ENCODE measurements around the gene GYG2. TPM values are rescaled to one million over a fixed set of nuclear protein-coding genes. Genes with fewer than 3 reads are reported as not detected.

GYG2 gene
- total RNA-seq, 2 experiments from 2014 or later = not detected

DNA sequence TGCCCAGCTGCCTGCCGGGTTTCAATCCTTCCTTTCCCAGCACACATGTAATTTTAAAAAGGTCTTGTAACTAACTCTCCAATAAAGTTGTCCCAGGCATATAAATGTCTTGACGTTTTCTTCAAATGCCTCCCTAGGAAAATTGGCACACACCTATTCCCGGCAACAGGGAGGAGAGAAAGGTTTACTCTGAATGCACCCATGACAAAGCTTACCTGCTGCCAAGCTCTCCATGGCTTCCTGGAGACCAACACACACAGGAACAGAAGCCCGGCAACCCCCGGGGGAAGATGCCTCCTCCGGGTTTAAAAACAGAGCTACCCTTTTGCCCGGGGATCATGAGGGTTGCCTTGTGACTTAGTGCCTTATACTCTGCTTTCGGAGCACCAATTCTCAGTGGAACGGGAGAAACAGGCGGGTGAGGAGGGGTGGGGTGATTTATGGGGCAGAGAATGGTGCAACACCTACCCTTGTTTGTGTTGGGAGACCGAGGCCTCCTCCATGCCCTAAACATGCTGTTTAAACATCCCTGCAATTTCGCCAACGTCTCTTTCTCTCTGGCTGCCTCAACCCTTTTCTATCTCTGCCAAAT is 4.8 kb upstream of the GYG2 start:
- POLR2A ChIA-PET = no interaction called here
- intact Hi-C loops (cut with micrococcal nuclease) = no loop called here
- H3K36me3 Mint-ChIP-seq = no peaks in the 10 kb centered on the region
- no peak overlapping the region for H3K27ac Mint-ChIP-seq
- no peak for DNase-seq
- H3K9me3 Mint-ChIP-seq = no peaks in the 10 kb centered on the region
- CTCF ChIA-PET = no interaction called here
- H3K4me3 Mint-ChIP-seq = no peak overlapping the region
- peaks cover 2% of the 10 kb centered on the region for H3K27me3 Mint-ChIP-seq
- peaks cover 2% of the 10 kb centered on the region for H3K4me1 Mint-ChIP-seq (ENCODE audit: low read depth)

DNA sequence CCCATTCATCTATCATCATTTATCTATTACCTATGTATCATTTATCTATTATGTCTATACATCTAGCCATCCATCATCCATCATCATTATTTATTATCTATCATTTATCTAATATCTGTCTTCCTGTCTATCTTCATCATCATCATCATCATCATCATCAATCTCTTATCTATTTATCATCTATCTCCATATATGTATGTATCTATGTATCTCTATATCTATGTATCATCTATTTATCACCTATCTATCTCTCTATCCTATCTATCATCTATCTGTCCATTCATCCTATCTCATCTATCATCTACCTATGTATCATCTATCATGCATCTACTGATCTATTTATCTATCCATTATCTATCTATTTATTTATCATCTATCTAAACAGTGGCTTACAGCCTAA is 3.8 kb upstream of the GYG2 start:
- H3K27ac Mint-ChIP-seq = no peak overlapping the region
- no peak for DNase-seq

GRCh38 chrX:2828959-2829411 is 255 bp downstream of the GYG2 start:
- Mint-ChIP-seq H3K4me3 (no peak overlapping the region), H3K36me3 (no peaks in the 10 kb centered on the region), H3K27me3 (peaks cover 11% of the 10 kb centered on the region), H3K9me3 (no peaks in the 10 kb centered on the region), H3K4me1 (ENCODE audit: low read depth) (no peaks in the 10 kb centered on the region), H3K27ac (no peak overlapping the region)
- no peak for DNase-seq
- intact Hi-C loops (cut with micrococcal nuclease) = no loop called here
- ChIA-PET POLR2A (no interaction called here), CTCF (no interaction called here)

More for the DNA sequence above, 3.8 kb upstream of the GYG2 start:
- intact Hi-C loops (cut with micrococcal nuclease) = no loop called here
- Mint-ChIP-seq H3K9me3 (no peaks in the 10 kb centered on the region), H3K4me1 (ENCODE audit: low read depth) (peaks cover 2% of the 10 kb centered on the region), H3K4me3 (no peak overlapping the region), H3K27me3 (peaks cover 2% of the 10 kb centered on the region), H3K36me3 (no peaks in the 10 kb centered on the region)
- CTCF ChIA-PET = no interaction called here
- POLR2A ChIA-PET = no interaction called here

DNA sequence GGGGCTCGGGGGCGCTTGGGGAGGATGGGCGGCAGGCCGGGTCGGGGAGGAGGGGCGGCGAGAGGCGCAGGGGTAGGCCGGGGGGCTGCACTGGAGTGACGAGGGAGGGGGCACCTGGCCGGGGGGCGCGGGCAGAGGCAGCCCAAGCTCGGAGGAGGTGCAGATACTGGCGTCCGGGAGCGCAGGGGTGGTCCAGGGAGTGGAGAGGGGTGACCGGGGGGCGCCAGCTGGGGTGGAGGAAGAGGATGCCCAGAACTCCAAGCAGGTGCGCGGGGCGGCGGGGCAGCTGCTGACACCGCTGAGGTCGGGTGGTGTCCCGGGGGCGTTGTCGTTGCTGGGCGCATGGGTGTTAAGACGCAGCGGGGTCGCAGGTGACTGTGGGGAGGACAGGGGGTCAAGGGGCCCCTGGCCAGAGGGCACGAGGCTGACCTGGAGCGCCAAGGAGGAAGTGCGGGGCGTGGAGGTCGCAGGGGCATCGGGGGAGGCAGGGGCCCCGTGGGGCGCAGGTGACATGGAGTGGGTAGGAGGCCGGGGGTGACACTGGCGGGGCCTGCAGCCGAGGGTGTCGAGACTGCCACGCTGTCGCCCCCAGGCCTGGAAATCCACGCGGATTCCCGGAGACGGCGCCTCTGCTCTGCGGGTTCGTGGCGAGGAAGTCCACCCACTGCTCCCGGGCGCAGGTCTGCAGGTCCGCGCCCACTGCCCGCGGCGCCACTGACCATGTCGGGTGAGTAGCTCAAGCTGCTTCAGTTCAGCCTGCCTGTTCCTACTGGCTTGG is 928 bp downstream of the GYG2 start:
- intact Hi-C loops (cut with micrococcal nuclease) = no loop called here
- H3K9me3 Mint-ChIP-seq = no peaks in the 10 kb centered on the region
- no peak overlapping the region for H3K27ac Mint-ChIP-seq
- no peaks in the 10 kb centered on the region for H3K4me1 Mint-ChIP-seq (ENCODE audit: low read depth)
- peaks cover 9% of the 10 kb centered on the region for H3K27me3 Mint-ChIP-seq
- CTCF ChIA-PET = interaction anchor here (1.2 kb wide), 1 partner anchor 10 kb away, joined by 3 read pairs; no protein-coding TSS in a partner anchor
- no peaks in the 10 kb centered on the region for H3K36me3 Mint-ChIP-seq
- H3K4me3 Mint-ChIP-seq = no peak overlapping the region
- no peak for DNase-seq
- POLR2A ChIA-PET = no interaction called here

GRCh38 chrX:2831471-2832228 is 2.9 kb downstream of the GYG2 start:
- H3K4me3 Mint-ChIP-seq = no peak overlapping the region
- H3K9me3 Mint-ChIP-seq = no peaks in the 10 kb centered on the region
- H3K27ac Mint-ChIP-seq = no peak overlapping the region
- H3K4me1 Mint-ChIP-seq (ENCODE audit: low read depth) = no peaks in the 10 kb centered on the region
- CTCF ChIA-PET = no interaction called here
- POLR2A ChIA-PET = no interaction called here
- no peaks in the 10 kb centered on the region for H3K36me3 Mint-ChIP-seq
- peaks cover 14% of the 10 kb centered on the region for H3K27me3 Mint-ChIP-seq
- DNase-seq = no peak
- intact Hi-C loops (cut with micrococcal nuclease) = no loop called here

GRCh38 chrX:2837961-2838360 is 9.2 kb downstream of the GYG2 start:
- CTCF ChIA-PET = no interaction called here
- H3K27ac Mint-ChIP-seq = no peak overlapping the region
- H3K27me3 Mint-ChIP-seq = peaks cover 8% of the 10 kb centered on the region
- H3K9me3 Mint-ChIP-seq = peaks cover 15% of the 10 kb centered on the region
- DNase-seq = no peak
- no peaks in the 10 kb centered on the region for H3K36me3 Mint-ChIP-seq
- H3K4me1 Mint-ChIP-seq (ENCODE audit: low read depth) = no peaks in the 10 kb centered on the region
- POLR2A ChIA-PET = no interaction called here
- intact Hi-C loops (cut with micrococcal nuclease) = no loop called here
- no peak overlapping the region for H3K4me3 Mint-ChIP-seq

DNA sequence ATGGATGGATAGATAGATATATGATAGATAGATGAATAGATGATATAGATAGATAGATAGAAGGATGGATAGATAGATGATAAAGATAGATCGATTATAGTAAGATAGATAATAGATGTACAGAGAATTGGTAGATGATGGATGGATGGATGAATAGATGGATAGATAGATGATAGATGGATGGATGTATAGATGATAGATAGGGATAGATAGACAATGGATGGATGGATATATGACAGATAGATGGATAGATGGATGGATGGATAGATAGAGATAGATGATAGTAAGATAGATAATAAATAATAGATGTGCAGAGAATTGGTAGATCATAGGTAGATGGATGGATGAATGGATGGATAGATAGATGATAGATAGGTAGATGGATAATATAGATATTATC is 12.2 kb downstream of the GYG2 start:
- H3K27me3 Mint-ChIP-seq = peaks cover 4% of the 10 kb centered on the region
- H3K9me3 Mint-ChIP-seq = peaks cover 15% of the 10 kb centered on the region
- ChIA-PET POLR2A (no interaction called here), CTCF (no interaction called here)
- H3K36me3 Mint-ChIP-seq = no peaks in the 10 kb centered on the region
- H3K4me1 Mint-ChIP-seq (ENCODE audit: low read depth) = no peaks in the 10 kb centered on the region
- no peak for DNase-seq
- no peak overlapping the region for H3K27ac Mint-ChIP-seq
- no peak overlapping the region for H3K4me3 Mint-ChIP-seq
- intact Hi-C loops (cut with micrococcal nuclease) = no loop called here

- Mint-ChIP-seq H3K27me3 (peaks cover 4% of the 10 kb centered on the region), H3K9me3 (peaks cover 15% of the 10 kb centered on the region), H3K27ac (no peak overlapping the region), H3K4me3 (no peak overlapping the region), H3K36me3 (no peaks in the 10 kb centered on the region), H3K4me1 (ENCODE audit: low read depth) (no peaks in the 10 kb centered on the region)
- ChIA-PET CTCF (no interaction called here), POLR2A (no interaction called here)
- no peak for DNase-seq
- intact Hi-C loops (cut with micrococcal nuclease) = no loop called here
These were observed 12.8 kb downstream of the GYG2 start for GRCh38 chrX:2841537-2841936.

DNA sequence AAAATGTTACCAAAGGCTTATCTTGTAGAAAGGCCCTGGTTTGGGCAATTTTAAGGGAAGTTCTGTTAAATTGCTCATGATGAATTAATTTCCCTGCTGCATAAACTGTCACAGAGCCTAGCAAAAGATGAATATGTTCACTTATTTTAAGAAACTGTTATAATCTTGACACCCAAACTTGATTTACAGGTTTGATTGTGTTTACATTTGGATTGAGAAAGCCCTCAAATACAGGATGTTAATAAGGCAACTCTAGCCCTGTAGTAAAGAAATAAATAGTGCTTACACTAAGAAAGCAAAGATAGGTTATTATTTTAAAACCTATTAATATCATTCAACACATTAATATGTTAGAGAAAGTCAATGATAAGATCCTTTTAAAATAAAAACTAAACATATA is 18.3 kb downstream of the GYG2 start:
- ChIA-PET POLR2A (no interaction called here), CTCF (no interaction called here)
- Mint-ChIP-seq H3K4me3 (no peak overlapping the region), H3K4me1 (ENCODE audit: low read depth) (no peaks in the 10 kb centered on the region), H3K9me3 (no peaks in the 10 kb centered on the region), H3K36me3 (no peaks in the 10 kb centered on the region), H3K27ac (no peak overlapping the region), H3K27me3 (no peaks in the 10 kb centered on the region)
- DNase-seq = no peak
- intact Hi-C loops (cut with micrococcal nuclease) = no loop called here

DNA sequence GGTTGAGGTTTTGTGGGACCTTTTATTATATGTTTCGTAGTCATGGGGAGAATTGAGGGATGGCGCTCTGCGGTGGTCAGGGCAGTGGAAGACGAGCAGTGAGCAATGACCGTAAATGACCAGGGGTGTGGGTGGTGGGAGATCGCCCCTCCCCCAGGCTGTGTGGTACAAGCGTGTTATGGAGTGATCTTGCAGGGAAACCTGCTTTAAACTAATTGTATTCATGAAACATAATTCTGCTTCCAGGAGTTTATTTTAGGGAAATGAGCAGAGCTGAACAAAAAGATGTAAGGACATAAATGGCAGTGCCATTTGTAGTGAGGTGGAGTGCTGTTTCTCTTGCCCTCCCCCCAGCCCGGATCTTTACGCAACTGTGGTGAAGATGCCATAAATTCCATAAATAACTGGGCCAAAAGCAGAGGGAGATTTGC is 20.2 kb downstream of the GYG2 start:
- intact Hi-C loops (cut with micrococcal nuclease) = no loop called here
- no peak overlapping the region for H3K27ac Mint-ChIP-seq

GRCh38 chrX:2854918-2855317 is 26.2 kb downstream of the GYG2 start:
- Mint-ChIP-seq H3K27ac (no peak overlapping the region), H3K27me3 (no peaks in the 10 kb centered on the region), H3K4me1 (ENCODE audit: low read depth) (no peaks in the 10 kb centered on the region), H3K36me3 (no peaks in the 10 kb centered on the region), H3K4me3 (no peak overlapping the region), H3K9me3 (no peaks in the 10 kb centered on the region)
- no peak for DNase-seq
- POLR2A ChIA-PET = no interaction called here
- intact Hi-C loops (cut with micrococcal nuclease) = no loop called here
- CTCF ChIA-PET = no interaction called here

More for the DNA sequence above, 20.2 kb downstream of the GYG2 start:
- Mint-ChIP-seq H3K27me3 (no peaks in the 10 kb centered on the region), H3K9me3 (no peaks in the 10 kb centered on the region), H3K4me1 (ENCODE audit: low read depth) (no peaks in the 10 kb centered on the region), H3K4me3 (no peak overlapping the region), H3K36me3 (no peaks in the 10 kb centered on the region)
- no peak for DNase-seq
- CTCF ChIA-PET = no interaction called here
- POLR2A ChIA-PET = no interaction called here

- H3K4me3 Mint-ChIP-seq = no peak overlapping the region
- H3K4me1 Mint-ChIP-seq (ENCODE audit: low read depth) = no peaks in the 10 kb centered on the region
- CTCF ChIA-PET = no interaction called here
- POLR2A ChIA-PET = no interaction called here
- no peak overlapping the region for H3K27ac Mint-ChIP-seq
- no peaks in the 10 kb centered on the region for H3K9me3 Mint-ChIP-seq
- intact Hi-C loops (cut with micrococcal nuclease) = no loop called here
- H3K36me3 Mint-ChIP-seq = no peaks in the 10 kb centered on the region
- DNase-seq = no peak
- no peaks in the 10 kb centered on the region for H3K27me3 Mint-ChIP-seq
These were observed 27.0 kb downstream of the GYG2 start for GRCh38 chrX:2855761-2856160.

GRCh38 chrX:2857566-2857965 is 28.8 kb downstream of the GYG2 start:
- no peaks in the 10 kb centered on the region for H3K4me1 Mint-ChIP-seq (ENCODE audit: low read depth)
- no peak for DNase-seq
- no peaks in the 10 kb centered on the region for H3K36me3 Mint-ChIP-seq
- ChIA-PET CTCF (no interaction called here), POLR2A (no interaction called here)
- intact Hi-C loops (cut with micrococcal nuclease) = no loop called here
- no peaks in the 10 kb centered on the region for H3K9me3 Mint-ChIP-seq
- no peaks in the 10 kb centered on the region for H3K27me3 Mint-ChIP-seq
- H3K4me3 Mint-ChIP-seq = no peak overlapping the region
- H3K27ac Mint-ChIP-seq = no peak overlapping the region
